Activated CD8-positive, alpha-beta memory T cell treated with anti-CD3 and anti-CD28 coated beads, Interleukin-2, amount 10 ng/mL, durations not matched to agents 7 days and 5 days (primary cell): ENCODE measurements around the gene TRAPPC4. TPM values are rescaled to one million over a fixed set of nuclear protein-coding genes. Genes with fewer than 3 reads are reported as not detected.
"Not testable (repeated sequence)": the region's sequence is repeated elsewhere in the genome, so short reads cannot be mapped to it uniquely, and the experiment has no call there.

Experiments
- ATAC-seq: fragments of 150-1000 bp; cut with Tn5 transposase; one replicate; pipeline ENCODE4 v1.10.0; 2021; ENCODE audit warnings: moderate library complexity
- CTCF ChIA-PET: fragments of 350-600 bp; sonication (Branson Sonifier 250); formaldehyde crosslinking; loops from one replicate; lab custom pipeline; 2021; ENCODE audit warnings: antibody characterized with exemption; lab: Charles Lee
- DNase-seq: peaks from one replicate; pipeline ENCODE4 v3.0.0-alpha.2; 2020
- H3K27ac Mint-ChIP-seq: one replicate; pipeline ENCODE4 v1.8.0; 2021; ENCODE audit warnings: mild to moderate bottlenecking, mixed read lengths
- H3K27me3 Mint-ChIP-seq: one replicate; pipeline ENCODE4 v1.8.0; 2021; ENCODE audit warnings: mixed read lengths
- H3K36me3 Mint-ChIP-seq: one replicate; pipeline ENCODE4 v1.8.0; 2021; ENCODE audit warnings: mild to moderate bottlenecking, mixed read lengths
- H3K4me1 Mint-ChIP-seq: one replicate; pipeline ENCODE4 v1.8.0; 2021; ENCODE audit warnings: mixed read lengths
- H3K4me3 Mint-ChIP-seq: one replicate; pipeline ENCODE4 v1.8.0; 2021; ENCODE audit warnings: mild to moderate bottlenecking, moderate library complexity, mixed read lengths
- H3K9me3 Mint-ChIP-seq: one replicate; pipeline ENCODE4 v1.8.0; 2022; ENCODE audit warnings: low read depth, mixed read lengths
- total RNA-seq, 2 experiments: library from RNA; stranded (reverse); gene quantifications; one replicate each; pipeline ENCODE4 v1.2.3, GENCODE V29; 2021

The TRAPPC4 gene
- total RNA-seq, 2 experiments from 2014 or later = 73.9 to 91.5 TPM

DNA sequence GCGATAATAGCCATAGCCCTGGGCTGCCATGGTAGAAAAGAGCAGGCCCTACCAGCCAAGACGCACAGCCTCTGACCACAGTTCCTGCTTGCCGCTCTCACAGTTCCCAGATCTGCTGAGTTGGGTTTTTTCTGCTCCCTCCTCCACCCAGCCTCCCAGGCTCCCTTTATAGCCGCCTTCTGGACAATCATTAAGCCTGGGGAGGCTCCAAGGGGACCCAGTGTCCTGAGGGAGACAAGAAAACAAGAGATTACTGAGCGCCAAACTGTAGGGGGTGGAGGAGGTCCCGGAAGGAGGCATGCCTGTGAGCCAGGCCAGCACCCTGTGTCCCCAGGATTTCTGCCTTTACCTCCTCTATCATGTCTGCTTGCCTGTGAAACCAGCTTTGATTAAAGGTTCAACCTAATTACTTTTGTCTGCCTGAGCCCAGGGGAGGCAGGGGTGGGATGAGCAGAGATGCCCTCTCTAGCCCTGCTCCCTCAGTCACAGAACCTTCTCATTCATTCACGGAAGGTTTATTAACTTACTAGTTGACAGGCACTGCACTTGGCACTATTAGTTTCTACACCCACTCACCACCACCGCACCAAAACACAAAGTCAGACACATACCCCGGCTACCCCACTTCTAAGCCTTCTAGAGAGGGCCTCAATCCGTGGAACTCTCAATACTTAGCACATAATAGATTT lies 10.9 kb downstream of the TRAPPC4 start:
- Mint-ChIP-seq H3K4me3 (peak overlapping the region; percentile 71), H3K27ac (peak overlapping the region; percentile 83), H3K9me3 (no peaks in the 10 kb centered on the region), H3K27me3 (no peaks in the 10 kb centered on the region), H3K4me1 (peaks cover 25% of the 10 kb centered on the region), H3K36me3 (peaks cover 9% of the 10 kb centered on the region)
- CTCF ChIA-PET = interaction anchor here (0.9 to 3.0 kb wide), 6 partner anchors 10 to 240 kb away, joined by 3 to 12 read pairs (median 5); partner anchors contain the start of genes CENATAC, TRAPPC4 and VPS11
- ATAC-seq = no peak
- no peak for DNase-seq

DNA sequence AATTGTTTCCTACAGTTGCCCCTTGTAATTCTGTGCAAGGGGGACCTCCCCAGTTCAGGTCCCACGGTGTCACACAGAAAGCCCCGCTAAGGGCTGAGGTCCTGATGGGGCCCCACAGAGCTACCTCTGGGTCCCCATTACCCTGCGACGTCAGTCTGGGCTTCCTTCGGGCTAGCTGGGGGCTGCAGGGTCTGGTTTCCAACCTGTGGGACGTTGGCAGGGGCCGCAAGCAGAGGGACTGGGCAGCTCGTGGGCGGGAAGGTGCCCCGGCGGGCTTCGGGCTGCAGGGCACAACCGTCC lies 11.4 kb downstream of the TRAPPC4 start:
- DNase-seq (no peak), ATAC-seq (no peak)
- CTCF ChIA-PET = interaction anchor here (0.6 to 3.0 kb wide), 13 partner anchors 7 to 435 kb away, joined by 3 to 12 read pairs (median 3); partner anchors contain the start of genes CENATAC, RPS25, TRAPPC4 and VPS11
- no peaks in the 10 kb centered on the region for H3K9me3 Mint-ChIP-seq
- H3K27ac Mint-ChIP-seq = peak overlapping the region; percentile 83
- peaks cover 21% of the 10 kb centered on the region for H3K4me1 Mint-ChIP-seq
- H3K36me3 Mint-ChIP-seq = peaks cover 5% of the 10 kb centered on the region
- peak overlapping the region; percentile 71 for H3K4me3 Mint-ChIP-seq
- no peaks in the 10 kb centered on the region for H3K27me3 Mint-ChIP-seq

DNA sequence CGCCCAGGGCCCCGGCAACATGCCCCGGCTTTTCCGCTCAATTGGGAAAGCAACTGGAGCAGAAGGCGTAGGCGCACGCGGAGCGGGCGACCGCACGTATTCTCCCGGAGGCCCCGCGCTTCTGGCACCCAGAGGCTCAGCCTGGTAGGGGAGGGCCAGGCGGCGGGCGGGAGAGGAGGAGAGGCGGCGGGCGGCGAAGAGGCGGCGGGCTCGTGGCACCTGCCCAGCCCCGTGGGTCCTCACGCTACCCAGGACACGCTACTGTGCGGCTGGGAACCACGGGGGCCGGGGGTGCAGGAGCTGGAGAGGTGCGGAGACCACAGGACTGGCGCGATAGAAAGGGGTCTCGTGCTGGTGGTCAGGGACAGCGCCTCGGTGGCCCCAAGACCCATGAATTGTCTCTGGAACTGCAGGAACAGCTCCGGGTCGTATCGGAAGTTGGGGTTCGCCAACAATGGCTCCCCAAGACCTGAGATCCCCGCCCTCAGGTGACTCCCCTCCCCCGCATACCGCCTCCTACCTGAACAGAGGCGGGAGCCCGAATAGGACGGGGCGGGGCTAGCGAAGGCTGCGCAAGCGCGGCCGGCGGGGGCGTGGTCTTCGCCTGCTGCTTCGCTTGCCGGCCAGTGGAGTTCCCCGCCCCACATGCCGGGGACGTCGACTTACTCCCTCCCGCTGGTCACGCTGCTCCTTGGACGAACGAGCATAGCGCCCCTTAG lies 11.9 kb downstream of the TRAPPC4 start, which contains the start of gene SLC37A4:
TSS of gene SLC37A4 (minus strand) at position 549 of the 719 bp plus-strand sequence.
- H3K4me3 Mint-ChIP-seq = peak within 1 kb of the TSS; percentile 71
- ATAC-seq = peak; percentile 97
- peaks cover 4% of the 10 kb centered on the region for H3K36me3 Mint-ChIP-seq
- H3K9me3 Mint-ChIP-seq = no peaks in the 10 kb centered on the region
- H3K27me3 Mint-ChIP-seq = no peaks in the 10 kb centered on the region
- peak; percentile 99 for DNase-seq
- CTCF ChIA-PET = interaction anchor here (0.6 to 3.1 kb wide), 19 partner anchors 8 to 435 kb away, joined by 3 to 12 read pairs (median 4); partner anchors contain the start of genes CENATAC, RPS25, TRAPPC4 and VPS11
- peaks cover 21% of the 10 kb centered on the region for H3K4me1 Mint-ChIP-seq
- H3K27ac Mint-ChIP-seq = peak within 1 kb of the TSS; percentile 83

DNA sequence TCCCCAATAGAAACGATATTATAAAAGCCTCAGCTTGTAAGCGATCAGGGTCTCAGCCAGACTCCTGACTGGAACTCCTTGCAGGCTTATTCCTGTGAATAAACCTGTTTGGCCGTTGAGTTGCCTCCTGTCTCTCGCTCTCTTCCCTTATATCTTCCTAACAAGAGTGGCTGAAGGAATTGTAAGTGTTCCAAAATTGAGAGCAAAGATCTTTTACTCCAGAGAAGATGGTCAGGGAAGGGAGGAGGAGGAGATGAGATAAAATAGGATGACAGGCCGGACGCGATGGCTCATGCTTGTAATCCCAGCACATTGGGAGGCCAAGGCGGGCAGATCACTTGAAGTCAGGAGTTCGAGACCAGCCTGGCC lies 13.3 kb downstream of the TRAPPC4 start:
- DNase-seq = no peak
- Mint-ChIP-seq H3K27ac (no peak overlapping the region), H3K27me3 (no peaks in the 10 kb centered on the region), H3K36me3 (peaks cover 4% of the 10 kb centered on the region), H3K9me3 (no peaks in the 10 kb centered on the region), H3K4me1 (peaks cover 21% of the 10 kb centered on the region), H3K4me3 (no peak overlapping the region)
- ATAC-seq = no peak
- CTCF ChIA-PET = interaction anchor here (0.8 to 3.1 kb wide), 11 partner anchors 9 to 289 kb away, joined by 3 to 12 read pairs (median 7); partner anchors contain the start of genes BCL9L, CENATAC and TRAPPC4

DNA sequence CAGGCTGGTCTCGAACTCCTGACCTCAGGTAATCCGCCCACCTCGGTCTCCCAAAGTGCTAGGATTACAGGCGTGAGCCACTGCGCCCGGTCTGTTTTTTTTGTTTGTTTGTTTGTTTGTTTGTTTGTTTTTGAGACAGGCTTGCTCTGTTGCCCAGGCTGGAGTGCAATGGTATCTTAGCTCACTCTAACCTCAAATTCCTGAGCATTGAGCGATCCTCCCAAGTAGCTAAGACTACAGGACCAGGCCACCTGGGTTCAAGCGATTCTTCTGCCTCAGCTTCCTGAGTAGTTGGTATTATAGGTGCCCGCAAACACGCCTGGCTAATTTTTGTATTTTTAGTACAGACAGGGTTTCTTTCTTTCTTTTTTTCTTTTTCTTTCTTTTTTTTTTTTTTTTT lies 14.9 kb downstream of the TRAPPC4 start:
- ATAC-seq, H3K36me3 Mint-ChIP-seq, H3K4me3 Mint-ChIP-seq, DNase-seq, H3K27ac Mint-ChIP-seq, H3K9me3 Mint-ChIP-seq, H3K27me3 Mint-ChIP-seq: not testable (repeated sequence)
- CTCF ChIA-PET = interaction anchor here (0.7 to 3.1 kb wide), 6 partner anchors 10 to 163 kb away, joined by 3 to 9 read pairs (median 4); partner anchors contain the start of gene HYOU1
- H3K4me1 Mint-ChIP-seq = peaks cover 19% of the 10 kb centered on the region

DNA sequence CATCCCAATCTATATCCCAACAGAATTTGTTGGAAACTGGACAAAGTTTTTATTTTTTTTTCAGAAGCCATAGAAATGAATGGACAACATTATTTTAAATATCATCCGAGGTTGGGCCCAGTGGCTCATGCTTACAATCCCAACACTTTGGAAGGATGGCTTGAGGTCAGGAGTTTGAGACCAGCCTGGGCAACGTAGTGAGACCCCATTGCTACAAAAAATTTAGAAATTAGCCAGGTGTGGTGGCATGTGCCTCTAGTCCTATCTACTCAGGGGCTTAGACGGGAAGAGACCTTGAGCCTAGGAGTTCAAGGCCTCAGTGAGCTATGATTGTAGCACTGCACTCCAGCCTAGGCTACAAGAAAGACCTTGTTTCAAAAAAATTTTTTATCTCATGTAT lies 16.2 kb downstream of the TRAPPC4 start:
- ATAC-seq = no peak
- DNase-seq = no peak
- Mint-ChIP-seq H3K9me3 (no peaks in the 10 kb centered on the region), H3K36me3 (no peaks in the 10 kb centered on the region), H3K4me1 (peaks cover 5% of the 10 kb centered on the region), H3K27ac (no peak overlapping the region), H3K4me3 (no peak overlapping the region), H3K27me3 (peaks cover 2% of the 10 kb centered on the region)
- CTCF ChIA-PET = interaction anchor here (1.5 kb wide), 1 partner anchor 162 kb away, joined by 7 read pairs; no protein-coding TSS in a partner anchor

DNA sequence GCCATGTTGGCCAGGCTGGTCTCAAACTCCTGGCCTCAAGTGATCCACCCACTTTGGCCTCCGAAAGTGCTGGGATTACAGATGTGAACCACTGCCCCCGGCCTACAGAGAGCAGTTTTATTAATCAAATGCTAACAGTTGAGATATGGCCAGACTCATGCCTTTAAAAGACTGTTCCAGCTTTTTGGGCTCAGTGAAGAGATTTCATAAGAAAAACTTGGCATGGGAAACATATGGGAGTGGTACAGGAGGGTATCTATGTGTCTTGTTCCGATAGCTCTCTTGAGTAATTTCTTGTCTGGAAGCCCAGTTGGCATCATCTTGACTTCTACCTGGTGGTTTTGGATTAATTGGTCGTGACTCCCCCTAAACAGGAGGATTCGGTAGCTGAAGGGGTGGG lies 20.3 kb downstream of the TRAPPC4 start:
- DNase-seq = no peak
- CTCF ChIA-PET = interaction anchor here (1.3 kb wide), 1 partner anchor 13 kb away, joined by 3 read pairs; no protein-coding TSS in a partner anchor
- Mint-ChIP-seq H3K9me3 (no peaks in the 10 kb centered on the region), H3K27me3 (peaks cover 2% of the 10 kb centered on the region), H3K27ac (no peak overlapping the region), H3K4me3 (no peak overlapping the region), H3K36me3 (no peaks in the 10 kb centered on the region), H3K4me1 (peaks cover 6% of the 10 kb centered on the region)
- no peak for ATAC-seq

DNA sequence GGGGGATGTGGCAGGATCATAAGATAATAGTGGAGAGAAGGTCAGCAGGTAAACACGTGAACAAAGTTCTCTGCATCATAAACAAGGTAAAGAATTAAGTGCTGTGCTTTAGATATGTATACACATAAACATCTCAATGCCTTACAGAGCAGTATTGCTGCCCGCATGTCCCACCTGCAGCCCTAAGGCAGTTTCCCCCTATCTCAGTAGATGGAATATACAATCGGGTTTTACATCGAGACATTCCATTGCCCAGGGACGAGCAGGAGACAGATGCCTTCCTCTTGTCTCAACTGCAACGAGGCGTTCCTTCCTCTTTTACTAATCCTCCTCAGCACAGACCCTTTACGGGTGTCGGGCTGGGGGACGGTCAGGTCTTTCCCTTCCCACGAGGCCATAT lies 20.9 kb downstream of the TRAPPC4 start:
- not testable (repeated sequence) for H3K4me3 Mint-ChIP-seq, H3K27ac Mint-ChIP-seq, ATAC-seq, DNase-seq, H3K9me3 Mint-ChIP-seq, H3K4me1 Mint-ChIP-seq, H3K27me3 Mint-ChIP-seq, H3K36me3 Mint-ChIP-seq
- CTCF ChIA-PET = interaction anchor here (1.3 kb wide), 1 partner anchor 12 kb away, joined by 3 read pairs; no protein-coding TSS in a partner anchor

DNA sequence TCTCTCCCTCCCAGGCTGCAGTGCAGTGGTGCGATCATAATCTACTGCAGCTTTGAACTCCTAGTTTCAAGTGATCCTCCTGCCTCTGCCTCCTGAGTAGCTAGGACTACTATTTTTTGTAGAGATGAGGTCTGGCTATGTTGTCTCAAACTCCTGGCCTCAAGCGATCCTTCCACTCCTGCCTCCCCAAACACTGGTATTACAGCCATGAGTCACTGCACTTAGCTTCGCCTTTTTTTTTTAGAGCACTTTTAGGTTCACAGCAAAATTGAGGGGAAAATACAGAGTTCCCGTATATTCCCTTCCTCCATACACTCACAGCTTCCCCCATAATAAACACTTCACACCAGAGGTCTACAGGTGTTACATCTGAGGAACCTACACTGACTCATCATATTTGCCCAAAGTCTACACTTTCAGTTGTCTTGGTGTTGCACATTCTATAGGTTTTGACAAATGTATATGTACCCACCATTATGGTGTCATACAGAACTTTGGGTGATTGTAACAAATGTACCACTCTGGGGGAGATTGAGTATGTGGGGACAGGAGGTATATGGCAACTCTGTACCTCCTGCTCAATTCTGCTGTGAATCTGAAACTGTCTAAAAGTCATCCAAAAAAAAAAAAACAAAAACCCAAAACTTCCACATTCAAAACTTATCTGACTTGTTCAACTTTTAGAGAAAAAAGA lies 23.4 kb downstream of the TRAPPC4 start:
- peaks cover 10% of the 10 kb centered on the region for H3K36me3 Mint-ChIP-seq
- CTCF ChIA-PET = interaction anchor here (0.8 to 3.3 kb wide), 3 partner anchors 10 to 26 kb away, joined by 3 to 9 read pairs (median 3); partner anchors contain the start of genes RPS25 and VPS11
- no peak overlapping the region for H3K27ac Mint-ChIP-seq
- peaks cover 2% of the 10 kb centered on the region for H3K27me3 Mint-ChIP-seq
- H3K4me1 Mint-ChIP-seq = peaks cover 6% of the 10 kb centered on the region
- H3K4me3 Mint-ChIP-seq = no peak overlapping the region
- DNase-seq = no peak
- peak; percentile 23 for ATAC-seq
- no peaks in the 10 kb centered on the region for H3K9me3 Mint-ChIP-seq

DNA sequence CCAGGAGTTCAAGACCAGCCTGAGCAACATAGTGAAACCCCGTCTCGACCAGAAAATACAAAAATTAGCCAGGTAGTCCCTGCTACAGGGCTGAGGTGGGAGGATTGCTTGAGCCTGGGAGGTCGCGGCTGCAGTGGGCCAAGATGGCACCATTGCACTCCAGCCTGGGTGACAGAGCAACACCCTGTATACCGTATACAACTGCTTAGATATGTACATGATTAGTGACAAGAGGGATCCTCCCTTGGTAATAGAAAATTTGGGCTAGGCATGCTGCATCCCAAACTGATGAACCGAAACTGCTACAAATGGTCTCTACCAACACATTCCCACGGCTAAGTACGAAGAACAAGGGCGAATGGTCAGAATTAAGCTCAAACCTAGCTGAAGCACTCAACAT lies 24.4 kb downstream of the TRAPPC4 start:
- CTCF ChIA-PET = interaction anchor here (2.5 to 3.3 kb wide), 2 partner anchors 11 to 13 kb away, joined by 9 read pairs; partner anchors contain the start of gene HYOU1
- peaks cover 6% of the 10 kb centered on the region for H3K4me1 Mint-ChIP-seq
- H3K27ac Mint-ChIP-seq = no peak overlapping the region
- no peak overlapping the region for H3K4me3 Mint-ChIP-seq
- ATAC-seq = no peak
- peaks cover 17% of the 10 kb centered on the region for H3K36me3 Mint-ChIP-seq
- no peak for DNase-seq
- H3K9me3 Mint-ChIP-seq = no peaks in the 10 kb centered on the region
- peaks cover 2% of the 10 kb centered on the region for H3K27me3 Mint-ChIP-seq

DNA sequence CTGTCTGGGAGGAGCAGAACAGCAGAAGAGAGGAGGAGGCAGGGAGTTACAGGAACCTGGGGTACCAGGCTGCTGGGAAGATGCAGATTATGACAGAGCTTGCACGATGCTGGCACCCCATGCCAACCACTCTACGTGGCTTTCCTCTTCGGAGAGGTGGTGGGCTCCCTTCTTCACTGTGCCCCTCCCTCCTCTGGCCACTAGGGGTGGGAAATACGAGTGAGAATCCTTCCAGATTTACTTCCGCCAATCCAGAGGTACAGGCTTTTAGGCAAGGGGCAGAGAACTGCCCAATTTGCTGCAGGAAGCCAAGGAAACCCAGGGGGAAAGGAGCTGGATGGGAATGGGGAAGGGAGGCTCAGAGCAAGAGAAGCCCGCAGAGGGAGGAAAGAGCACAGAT lies 26.1 kb downstream of the TRAPPC4 start:
- peaks cover 18% of the 10 kb centered on the region for H3K4me1 Mint-ChIP-seq
- H3K4me3 Mint-ChIP-seq = no peak overlapping the region
- CTCF ChIA-PET = interaction anchor here (2.5 to 3.3 kb wide), 2 partner anchors 11 to 12 kb away, joined by 9 read pairs; partner anchors contain the start of gene HYOU1
- H3K9me3 Mint-ChIP-seq = no peaks in the 10 kb centered on the region
- H3K27ac Mint-ChIP-seq = no peak overlapping the region
- DNase-seq (no peak), ATAC-seq (no peak)
- peaks cover 25% of the 10 kb centered on the region for H3K36me3 Mint-ChIP-seq
- H3K27me3 Mint-ChIP-seq = no peaks in the 10 kb centered on the region

DNA sequence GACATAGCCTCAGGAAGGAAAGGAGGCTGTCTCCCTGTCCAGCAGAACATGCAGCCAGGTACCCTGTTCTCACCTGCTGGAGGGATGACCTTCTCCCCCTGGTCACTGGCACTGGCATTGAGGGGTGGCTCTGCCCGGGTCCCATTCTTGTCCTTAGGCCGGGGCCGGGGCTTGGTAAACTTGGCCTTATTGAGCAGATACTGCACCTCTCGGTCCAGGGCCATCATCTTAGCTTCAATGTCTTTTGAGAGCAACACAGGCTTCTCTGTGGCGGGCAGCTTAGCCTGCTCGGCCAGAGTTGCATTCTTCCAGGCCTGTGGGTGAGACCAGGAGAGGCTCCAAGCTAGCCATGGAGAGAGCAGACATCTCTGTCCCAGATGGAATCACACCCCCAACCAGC lies 27.9 kb downstream of the TRAPPC4 start:
- CTCF ChIA-PET = interaction anchor here (1.6 kb wide), 1 partner anchor 254 kb away, joined by 3 read pairs; no protein-coding TSS in a partner anchor
- Mint-ChIP-seq H3K4me1 (peaks cover 18% of the 10 kb centered on the region), H3K4me3 (no peak overlapping the region), H3K9me3 (no peaks in the 10 kb centered on the region), H3K36me3 (peaks cover 28% of the 10 kb centered on the region), H3K27me3 (no peaks in the 10 kb centered on the region), H3K27ac (no peak overlapping the region)
- DNase-seq (no peak), ATAC-seq (no peak)
